GM19372 (cell line): ENCODE measurements around the gene PLCL2.

Experiments used
- ATAC-seq: cut with Tn5 transposase; IDR thresholded peaks from one replicate; pipeline ENCODE4 v1.9.1; 2021; ENCODE audit warnings: mild to moderate bottlenecking, low read depth, moderate library complexity; ENCODE audit not compliant: unreplicated experiment

Gene PLCL2

GRCh38 chr3:16911916-16912315 is 27.2 kb downstream of the PLCL2 start:
- ATAC-seq: no peak

- peak; percentile 92 for ATAC-seq
Measured at GRCh38 chr3:16912400-16913263, 27.9 kb downstream of the PLCL2 start.

- no peak for ATAC-seq
Measured at GRCh38 chr3:16913264-16913580, 28.5 kb downstream of the PLCL2 start.

- ATAC-seq: no peak
Measured at GRCh38 chr3:16916840-16917239, 32.1 kb downstream of the PLCL2 start.

GRCh38 chr3:16917256-16917935 is 32.6 kb downstream of the PLCL2 start:
- no peak for ATAC-seq

GRCh38 chr3:16917980-16918682 is 33.4 kb downstream of the PLCL2 start:
- ATAC-seq: no peak

- no peak for ATAC-seq
Measured at GRCh38 chr3:16918683-16919025, 33.9 kb downstream of the PLCL2 start.

GRCh38 chr3:16923112-16923511 is 38.4 kb downstream of the PLCL2 start:
- no peak for ATAC-seq

- no peak for ATAC-seq
Measured at GRCh38 chr3:16927485-16927884, 42.7 kb downstream of the PLCL2 start.

GRCh38 chr3:16928386-16929132 is 43.8 kb downstream of the PLCL2 start:
- ATAC-seq: no peak

- no peak for ATAC-seq
Measured at GRCh38 chr3:16929311-16929710, 44.6 kb downstream of the PLCL2 start.

- ATAC-seq: no peak
Measured at GRCh38 chr3:16932877-16933276, 48.1 kb downstream of the PLCL2 start.

GRCh38 chr3:16935781-16936180 is 51.0 kb downstream of the PLCL2 start:
- ATAC-seq: no peak

GRCh38 chr3:16936233-16936632 is 51.5 kb downstream of the PLCL2 start:
- no peak for ATAC-seq

GRCh38 chr3:16936676-16937230 is 52.0 kb downstream of the PLCL2 start:
- ATAC-seq: no peak

GRCh38 chr3:16937326-16937845 is 52.6 kb downstream of the PLCL2 start:
- no peak for ATAC-seq

GRCh38 chr3:16940769-16941700 is 56.3 kb downstream of the PLCL2 start:
- ATAC-seq: no peak

GRCh38 chr3:16942955-16943354 is 58.2 kb downstream of the PLCL2 start:
- ATAC-seq: no peak

- no peak for ATAC-seq
Measured at GRCh38 chr3:16943857-16944256, 59.1 kb downstream of the PLCL2 start.
